GM19468 (cell line): ENCODE measurements around the gene PEMT.

Experiments used
- ATAC-seq: cut with Tn5 transposase; IDR thresholded peaks from one replicate; pipeline ENCODE4 v1.9.1; 2021; ENCODE audit warnings: mild to moderate bottlenecking, moderate library complexity, moderate number of reproducible peaks; ENCODE audit not compliant: unreplicated experiment; ENCODE audit errors: extremely low read depth

Gene PEMT

GRCh38 chr17:17572010-17572785 lies 19.3 kb downstream of the PEMT start:
- ATAC-seq, result no peak

- no peak for ATAC-seq
These were observed 20.5 kb downstream of the PEMT start for GRCh38 chr17:17570798-17571716.

DNA sequence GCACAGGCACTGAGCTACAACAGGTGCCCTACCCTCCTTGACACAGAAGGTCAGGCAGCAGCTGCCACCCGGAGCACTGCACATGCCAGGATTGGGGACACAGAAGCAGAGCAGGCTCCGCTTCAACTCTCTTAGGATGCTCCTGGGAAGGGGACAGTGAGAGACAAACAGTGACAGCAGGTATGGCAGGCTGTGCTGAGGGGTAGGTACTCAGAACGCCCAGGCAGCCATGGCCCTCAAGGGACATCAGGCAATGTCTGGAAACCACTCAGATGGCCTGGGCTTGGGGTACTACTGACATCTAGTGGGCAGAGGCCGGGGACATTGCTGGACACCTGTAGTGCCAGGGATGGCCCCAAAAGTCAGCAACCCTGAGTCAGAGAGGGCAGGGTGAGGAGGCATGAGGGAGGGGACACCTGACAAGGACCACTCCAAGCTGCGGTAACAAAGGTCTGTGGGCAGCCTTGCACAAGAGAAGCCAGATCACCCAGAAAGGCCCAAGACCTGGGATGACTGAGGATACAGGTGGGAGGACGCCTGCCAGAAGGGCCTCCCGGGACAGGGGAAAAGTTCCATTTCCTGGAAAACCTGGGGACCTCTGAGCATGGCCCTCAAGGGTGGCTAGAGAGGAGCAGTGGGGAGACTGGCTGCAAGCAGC lies 21.2 kb downstream of the PEMT start:
- ATAC-seq, result no peak

DNA sequence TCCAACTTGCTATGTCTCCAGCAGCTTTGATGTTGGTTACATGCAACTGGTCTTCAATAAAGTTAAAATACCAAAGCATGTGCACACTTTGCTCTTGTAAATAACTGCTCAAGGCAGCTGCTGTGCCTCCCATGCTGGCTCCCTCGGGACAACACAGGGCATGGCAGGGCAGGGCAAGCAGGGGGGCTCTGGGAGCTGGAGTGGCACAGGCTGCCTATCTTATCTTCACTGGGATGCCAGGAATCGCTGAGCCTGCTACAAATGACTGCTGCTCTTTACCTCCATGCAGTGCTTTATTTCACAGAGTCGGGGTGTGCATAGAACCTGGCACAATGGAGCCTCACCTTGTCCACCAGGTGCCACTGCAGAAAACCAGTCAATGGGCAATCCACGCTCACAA lies 21.8 kb downstream of the PEMT start:
- ATAC-seq, result no peak

- ATAC-seq, result no peak
These were observed 22.7 kb downstream of the PEMT start for GRCh38 chr17:17568772-17569195.

DNA sequence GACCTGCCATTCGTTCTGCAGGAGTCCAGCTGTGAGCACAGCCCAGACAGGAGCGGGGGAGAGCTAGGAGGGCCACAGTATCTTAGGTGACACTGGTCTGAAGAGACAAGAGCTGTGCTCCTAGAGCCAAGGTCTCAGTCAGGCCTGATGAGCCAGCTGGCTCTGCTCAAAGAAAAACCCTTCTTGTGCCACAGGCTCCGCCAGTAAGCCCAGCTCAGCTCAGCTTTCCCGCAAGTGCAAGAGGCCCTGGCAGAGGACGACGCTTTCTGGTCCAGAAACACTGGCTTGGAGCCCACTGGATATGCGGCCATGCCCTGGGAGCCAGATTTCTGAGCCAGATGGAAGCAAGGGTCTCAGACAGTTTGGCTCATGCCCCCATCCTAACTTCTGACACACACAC lies 23.9 kb downstream of the PEMT start:
- no peak for ATAC-seq

DNA sequence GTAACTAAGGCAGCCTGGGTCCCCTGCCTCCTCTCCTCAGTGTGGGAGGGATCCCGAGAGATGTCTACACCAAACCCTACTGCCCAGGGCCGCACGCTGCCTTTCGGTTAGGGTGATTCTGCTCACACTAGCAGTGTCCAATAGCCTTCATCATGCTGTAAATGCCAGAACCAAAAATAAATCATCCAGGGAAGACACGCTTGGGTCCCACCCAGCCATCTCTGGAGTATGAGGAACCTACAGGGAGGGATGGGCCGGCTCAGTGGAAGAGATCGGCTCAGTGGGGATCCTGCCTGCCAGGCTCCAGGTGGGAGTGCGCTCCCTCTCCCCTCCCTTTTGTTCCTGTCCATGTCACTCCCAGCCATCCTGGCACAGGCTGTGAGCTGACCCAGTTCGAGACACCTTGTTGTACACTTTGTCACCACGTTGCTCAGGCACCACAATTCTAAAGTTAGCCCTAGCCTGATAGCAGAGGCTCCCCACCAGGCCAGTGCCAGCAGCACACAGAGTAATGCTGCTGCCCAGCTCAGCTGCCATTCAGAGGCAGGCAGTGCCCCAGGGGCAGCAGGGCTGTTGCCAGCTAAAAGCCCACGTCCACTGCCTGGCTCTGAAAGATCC lies 24.5 kb downstream of the PEMT start:
- no peak for ATAC-seq

DNA sequence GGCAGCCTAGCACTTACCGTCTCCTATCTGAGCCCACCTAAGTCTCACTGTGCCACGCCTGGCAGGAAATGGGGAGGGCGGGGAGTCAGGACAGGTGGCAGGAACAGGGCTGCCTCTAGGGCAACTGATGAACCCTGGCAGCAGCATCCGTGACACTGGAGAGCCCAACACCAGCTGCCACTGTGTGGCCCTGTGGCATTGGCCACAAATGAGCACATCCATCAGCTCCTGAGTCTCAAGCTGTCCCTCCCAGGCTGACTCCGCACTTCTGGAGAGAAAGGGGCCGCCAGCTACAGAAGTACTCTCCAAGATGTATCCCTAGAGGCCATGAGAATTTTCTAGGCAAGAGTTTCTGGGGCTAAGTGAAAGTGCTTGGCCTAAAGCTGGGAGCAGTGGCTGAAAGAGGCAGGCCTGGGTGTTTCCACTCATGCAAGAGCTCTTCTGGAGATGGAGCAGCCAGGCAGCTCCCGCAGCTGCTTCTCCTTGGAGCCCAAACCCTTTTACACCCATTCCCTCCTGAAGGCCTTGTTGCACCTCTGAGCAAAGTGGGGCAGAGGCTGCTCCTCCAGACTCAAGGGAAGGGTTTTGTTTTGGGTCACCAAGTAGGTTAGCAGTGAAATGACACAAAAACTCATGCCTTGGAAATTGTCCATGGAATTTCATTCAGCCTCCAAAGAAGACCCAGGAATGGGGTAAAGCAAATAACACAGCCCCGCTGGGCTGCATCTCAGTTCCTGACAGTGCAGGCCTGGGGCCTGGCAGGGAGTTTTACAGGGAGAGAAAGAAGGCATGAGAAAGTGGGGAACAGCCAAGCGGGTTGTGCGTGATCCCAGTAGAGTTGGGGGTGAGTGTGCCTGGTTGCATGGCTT lies 25.8 kb downstream of the PEMT start:
- ATAC-seq, result no peak

- no peak for ATAC-seq
These were observed 26.6 kb downstream of the PEMT start for GRCh38 chr17:17564896-17565295.

- no peak for ATAC-seq
These were observed 27.2 kb downstream of the PEMT start for GRCh38 chr17:17564323-17564722.

DNA sequence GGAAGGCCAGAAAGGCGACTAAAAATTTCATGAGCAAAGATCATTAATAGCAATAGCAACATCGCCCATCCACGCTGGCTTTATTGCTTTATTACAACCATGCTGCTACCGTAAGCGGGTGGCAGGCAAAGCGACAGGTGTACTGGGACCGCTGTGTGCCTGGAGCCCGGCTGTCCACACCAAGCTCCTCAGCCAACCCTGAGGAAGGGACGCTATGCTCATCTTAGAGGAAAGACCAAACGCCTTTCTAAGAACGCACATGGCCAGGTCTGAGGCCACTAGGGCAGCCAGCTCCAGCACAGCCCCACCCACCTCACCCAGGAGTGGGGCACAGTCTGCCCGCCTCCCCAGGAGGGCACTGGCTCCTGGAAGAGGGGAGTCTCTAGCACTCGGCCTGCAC lies 28.0 kb downstream of the PEMT start:
- ATAC-seq, result no peak

DNA sequence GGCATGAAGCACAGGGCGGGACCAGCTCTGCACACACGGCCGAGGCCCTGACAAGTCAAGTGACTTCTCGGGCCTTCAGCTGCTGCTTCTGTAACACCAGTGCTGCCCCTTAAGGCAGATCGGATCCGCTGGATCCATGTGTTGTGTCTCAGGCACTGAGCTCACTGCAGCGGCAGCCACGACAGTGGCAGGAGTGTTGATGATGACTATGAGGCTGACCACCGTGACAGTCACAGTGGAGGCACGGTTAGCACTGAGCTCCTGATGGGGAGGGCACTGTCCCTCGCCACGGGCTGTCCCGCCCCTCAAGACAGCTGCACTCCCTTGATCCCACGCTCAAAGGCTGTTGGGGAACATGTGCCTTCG lies 29.4 kb downstream of the PEMT start:
- ATAC-seq, result no peak

DNA sequence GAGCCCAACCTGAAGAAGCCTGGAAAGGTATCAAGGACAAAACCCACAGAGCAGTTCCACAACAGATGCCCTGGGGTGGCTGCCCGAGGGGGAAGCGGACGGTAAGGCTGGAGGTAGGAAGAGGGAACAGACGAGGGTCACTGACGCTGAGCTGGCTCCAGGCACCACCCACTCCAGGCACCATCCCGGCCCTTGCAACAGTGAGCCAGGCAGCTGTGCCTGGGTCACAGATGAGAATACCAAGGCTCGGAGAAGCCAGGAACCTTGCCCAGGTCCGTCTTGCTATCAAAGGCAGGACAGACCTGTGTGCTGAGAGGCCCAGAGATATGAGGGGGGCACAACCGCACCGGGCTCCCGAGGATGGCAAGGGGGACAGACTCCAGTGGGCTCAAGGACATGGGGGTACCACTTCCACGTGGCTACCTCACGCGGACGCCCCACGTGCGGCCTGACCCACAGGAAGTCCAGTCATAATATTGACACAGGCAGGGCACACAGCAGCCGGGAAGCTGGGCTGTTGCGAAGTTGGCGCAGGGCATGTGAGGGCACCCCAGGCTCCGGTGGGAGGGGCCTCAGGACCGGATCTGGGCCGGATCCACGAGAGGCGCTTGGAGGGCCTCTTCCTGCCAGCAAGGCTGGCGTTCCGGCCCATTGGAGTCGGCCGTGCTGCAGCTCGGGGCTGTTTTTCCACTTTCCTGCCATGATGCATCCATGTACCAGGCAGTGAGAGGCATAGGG lies 29.9 kb downstream of the PEMT start:
- no peak for ATAC-seq

DNA sequence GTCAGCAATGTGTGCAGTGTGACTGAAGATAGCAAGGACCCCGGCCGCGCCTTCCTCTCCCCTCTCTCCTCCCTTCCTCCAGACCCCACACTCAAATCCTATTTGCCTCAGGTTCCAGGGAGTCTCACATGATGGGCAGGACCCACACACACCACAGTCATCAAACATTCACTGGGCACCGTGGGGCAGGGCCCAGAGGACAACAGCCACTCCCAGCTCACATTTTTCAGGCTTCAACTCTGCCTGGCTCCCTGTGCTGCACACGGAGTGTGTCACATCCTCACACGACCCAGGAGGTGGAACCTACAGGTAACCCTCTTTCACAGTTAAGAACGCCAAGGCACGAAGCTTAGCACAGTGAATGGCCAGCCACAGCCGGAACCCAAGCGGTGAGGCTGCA lies 30.5 kb downstream of the PEMT start:
- ATAC-seq, result no peak

- no peak for ATAC-seq
These were observed 31.3 kb downstream of the PEMT start for GRCh38 chr17:17560167-17560566.

DNA sequence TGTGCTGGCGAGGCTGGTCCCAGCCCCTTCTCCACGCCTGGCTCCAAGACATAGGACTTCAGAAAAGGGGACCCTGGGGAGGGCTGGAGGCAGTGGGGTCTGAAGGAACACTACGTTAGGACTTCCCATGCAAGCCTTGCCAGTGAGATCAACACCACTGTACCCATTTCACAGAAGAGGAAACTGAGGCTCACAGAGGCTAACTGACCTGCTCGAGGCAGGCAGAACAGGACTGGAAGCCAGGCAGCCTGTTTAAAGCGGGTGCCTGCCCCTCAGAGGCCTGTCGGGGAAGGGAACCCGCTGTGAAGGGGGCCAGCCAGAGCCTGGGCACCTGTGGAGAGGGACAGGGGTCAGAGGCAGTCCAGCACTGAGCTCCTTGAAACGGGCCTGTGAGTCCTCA lies 32.3 kb downstream of the PEMT start:
- ATAC-seq, result no peak

GRCh38 chr17:17558431-17558830 lies 33.1 kb downstream of the PEMT start:
- no peak for ATAC-seq

- no peak for ATAC-seq
These were observed 33.7 kb downstream of the PEMT start for GRCh38 chr17:17557796-17558195.

DNA sequence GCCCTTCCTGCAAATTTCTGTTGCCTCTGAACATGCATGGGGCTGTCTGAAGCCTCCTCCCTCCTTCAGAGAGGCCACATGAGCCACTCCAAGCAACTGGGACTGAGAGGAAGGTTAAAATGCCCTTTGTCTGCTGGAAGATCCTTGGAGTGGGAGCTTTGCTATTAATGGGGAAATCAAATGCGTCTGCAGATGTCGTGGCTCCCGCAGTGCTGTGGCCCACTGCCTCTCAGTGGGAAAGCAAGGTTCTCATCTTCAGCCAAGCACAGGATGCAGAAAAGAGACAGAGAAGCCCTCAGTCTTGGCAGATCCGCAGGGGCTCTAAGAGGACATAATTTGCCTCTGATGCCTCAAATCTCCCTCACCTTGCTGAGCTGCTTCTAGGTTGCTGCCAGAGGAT lies 34.8 kb downstream of the PEMT start:
- no peak for ATAC-seq
